Hematopoietic multipotent progenitor cell treated with erythropoietin and hydrocortisone succinate and interleukin-3 and kit ligand, for 8 days (in vitro differentiated cells): ENCODE data around the gene NPY4R.
A peak's percentile ranks its signal among the peaks of the same experiment; 100 is the strongest.
"Not testable (repeated sequence)": the region's sequence is repeated elsewhere in the genome, so short reads cannot be mapped to it uniquely, and the experiment has no call there.

ENCODE experiments used
- DNase-seq: peaks from one replicate; pipeline ENCODE4 v3.0.0-alpha.2; 2015

Gene NPY4R

DNA sequence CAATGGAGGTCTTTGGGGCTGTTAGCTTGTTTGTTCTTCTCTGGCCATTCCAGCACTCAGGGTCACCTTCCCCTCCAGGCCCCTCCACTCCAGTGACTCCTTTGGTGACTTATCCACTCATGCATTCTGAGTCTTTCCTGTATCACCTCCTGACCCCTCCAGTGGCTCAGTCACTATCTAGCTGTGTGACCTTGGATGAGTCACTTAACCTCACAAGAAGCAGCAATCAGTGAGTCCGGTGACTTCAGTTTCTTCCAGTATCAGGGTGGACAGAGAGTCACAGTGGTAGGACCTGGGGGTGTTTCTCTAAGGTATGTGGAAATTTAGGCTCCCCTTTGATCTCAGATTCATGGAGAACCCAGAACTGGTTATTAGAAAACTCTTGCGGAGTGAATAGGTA is 9.8 kb downstream of the NPY4R start:
- DNase-seq: not testable (repeated sequence)

DNA sequence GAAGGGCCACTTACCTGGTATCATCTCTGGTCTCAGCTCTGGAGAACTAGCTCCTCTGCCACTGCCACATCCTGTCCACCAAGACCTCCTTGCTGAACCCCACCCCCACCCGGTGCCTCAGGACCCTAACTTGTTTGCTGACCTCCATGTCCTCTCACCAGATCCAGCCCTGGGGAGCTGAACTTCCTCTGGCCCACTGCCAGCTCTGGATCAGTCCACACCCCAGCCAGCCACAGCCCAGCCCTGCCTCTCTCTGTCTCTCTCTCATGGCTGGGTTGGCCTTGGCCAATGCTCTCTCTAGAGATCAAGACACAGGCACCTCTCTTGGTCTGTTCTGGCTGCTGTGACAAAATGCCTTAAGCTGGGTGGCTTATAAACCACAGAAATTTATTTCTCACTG is 14.4 kb downstream of the NPY4R start:
- DNase-seq: not testable (repeated sequence)

DNA sequence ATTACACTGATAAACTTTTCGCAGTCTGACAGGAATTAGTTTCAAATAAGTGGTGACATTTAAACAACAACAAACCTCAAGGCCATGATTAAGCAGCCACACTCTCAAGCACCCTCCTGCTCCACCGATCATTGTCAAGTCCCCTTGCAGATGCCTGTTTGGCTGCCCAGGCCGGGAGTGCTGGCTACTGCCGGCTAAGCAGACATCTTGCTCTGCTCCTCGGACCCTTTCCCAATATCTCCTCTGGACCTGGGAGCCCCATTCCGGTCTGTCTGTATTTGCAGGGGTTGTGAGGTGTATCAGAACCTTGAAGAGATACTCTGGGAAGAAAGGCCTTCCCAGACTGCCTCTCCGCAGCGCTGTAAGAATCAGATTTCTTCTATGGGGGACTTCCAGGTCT is 14.9 kb downstream of the NPY4R start:
- not testable (repeated sequence) for DNase-seq

DNA sequence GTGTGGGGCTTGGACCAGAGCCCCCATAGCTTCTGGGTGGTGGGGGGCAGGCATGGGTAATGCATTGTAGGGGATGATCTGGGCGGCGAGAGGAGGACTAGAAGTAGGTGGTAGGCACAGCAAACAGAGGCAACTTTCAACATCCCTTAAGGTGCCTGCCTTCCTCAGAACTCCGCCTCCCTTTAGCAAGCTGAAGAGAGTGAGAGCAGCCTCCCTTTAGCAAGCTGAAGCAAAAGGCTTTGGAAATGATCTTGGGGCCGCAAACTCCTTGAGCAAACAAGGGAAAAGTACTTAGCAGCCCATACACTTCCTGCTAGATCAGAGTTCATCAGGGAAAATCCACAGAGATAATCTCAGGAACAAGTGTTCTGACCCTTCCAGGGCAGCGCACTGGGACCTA is 18.3 kb downstream of the NPY4R start:
- DNase-seq: not testable (repeated sequence)

DNA sequence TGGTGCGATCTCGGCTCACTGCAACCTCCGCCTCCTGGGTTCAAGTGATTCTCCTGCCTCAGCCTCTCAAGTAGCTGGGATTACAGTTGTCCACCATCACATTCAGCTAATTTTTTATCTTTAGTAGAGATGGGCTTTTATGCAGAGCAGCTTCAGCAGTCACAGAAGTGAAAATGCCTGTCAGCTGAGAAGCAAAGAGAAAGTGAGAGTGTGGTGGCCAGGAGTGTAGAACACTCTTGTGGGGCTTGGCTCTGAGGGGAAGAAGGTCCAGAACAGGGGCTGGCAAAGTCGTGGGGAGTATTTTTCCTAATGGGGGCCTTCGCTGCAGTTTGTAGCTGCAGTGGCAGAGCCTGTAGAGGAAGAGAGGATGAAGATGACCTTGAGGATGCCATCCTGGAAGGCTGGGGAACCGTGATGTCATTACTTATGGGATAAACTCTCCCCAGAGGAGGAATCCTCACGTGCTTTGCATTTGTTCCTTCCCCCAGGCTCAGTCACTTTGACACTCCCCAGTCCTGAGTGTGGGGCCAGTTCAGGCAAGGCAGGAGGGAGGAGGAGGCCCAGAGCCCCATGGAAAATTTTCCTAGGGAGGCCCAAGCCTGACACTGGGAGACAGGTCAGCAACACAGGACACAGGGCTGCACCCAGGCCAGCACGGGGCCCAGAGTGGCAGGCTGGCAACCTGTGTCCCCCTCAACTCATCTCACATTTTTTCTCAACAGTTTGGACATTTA is 20.2 kb downstream of the NPY4R start:
- DNase-seq: not testable (repeated sequence)

DNA sequence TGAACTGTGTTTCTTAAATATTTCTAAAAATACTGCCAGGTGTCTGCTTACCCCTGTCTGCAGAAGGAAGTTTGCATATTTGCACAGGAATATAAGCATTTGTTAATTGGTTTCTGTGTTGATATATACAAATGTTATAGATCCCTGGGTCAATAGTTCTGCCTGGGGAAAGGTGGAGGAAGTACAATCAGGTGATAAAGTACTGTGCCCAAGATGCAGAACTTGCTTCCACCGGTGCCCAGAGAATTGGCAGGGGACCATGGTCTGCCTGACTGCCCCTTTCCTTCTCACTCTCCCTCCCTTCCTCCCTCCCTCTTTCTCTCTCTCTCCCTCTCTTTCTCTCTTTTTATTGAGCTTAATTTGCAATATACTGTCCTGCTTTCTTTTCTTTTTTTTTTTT is 22.3 kb downstream of the NPY4R start:
- DNase-seq: not testable (repeated sequence)

DNA sequence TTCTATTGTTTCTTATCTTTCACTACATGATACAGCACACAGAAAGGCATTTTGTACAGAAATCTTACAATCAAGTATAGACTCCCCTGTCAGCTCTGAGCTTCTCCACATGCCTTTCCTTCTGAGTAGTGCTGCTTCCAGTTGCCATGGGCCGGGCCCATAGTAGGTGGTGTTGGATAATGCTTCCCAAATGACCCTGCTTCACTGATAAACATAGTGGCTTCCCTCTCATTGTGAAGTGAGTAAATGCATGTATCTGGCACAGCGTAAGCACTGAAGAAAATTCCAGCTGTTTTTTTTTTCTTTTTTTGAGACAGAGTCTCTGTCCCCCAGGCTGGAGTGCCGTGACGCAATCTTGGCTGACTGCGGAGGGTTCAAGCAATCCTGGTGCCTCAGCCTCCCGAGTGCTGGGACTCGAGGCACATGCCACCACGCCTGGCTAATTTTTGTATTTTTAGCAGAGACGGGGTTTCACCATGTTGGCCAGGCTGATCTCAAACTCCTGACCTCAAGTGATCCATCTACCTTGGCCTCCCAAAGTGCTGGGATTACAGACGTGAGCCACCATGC is 23.0 kb downstream of the NPY4R start:
- peak; percentile 6 for DNase-seq

DNA sequence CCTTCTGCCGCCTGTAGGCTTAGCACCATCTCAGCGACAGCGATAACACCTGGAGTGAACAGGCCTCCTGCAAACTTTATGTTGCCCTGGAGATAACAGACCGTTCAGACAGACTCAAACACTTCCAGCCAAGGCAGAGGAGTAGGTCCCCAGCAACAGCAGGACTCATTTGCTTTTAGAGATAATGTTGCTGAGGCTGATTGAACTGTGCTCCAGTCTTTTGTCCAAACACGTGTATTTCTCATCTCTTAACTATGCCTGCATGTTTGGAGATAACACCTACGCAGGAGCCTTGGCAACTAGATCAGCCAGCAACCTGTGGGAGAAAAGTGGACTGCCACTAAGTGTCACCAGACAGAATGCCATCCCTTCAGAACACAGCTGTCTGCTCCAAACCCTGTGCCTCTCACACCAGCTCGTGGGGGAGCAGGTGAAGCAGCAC is 23.9 kb downstream of the NPY4R start:
- peak; percentile 87 for DNase-seq

DNA sequence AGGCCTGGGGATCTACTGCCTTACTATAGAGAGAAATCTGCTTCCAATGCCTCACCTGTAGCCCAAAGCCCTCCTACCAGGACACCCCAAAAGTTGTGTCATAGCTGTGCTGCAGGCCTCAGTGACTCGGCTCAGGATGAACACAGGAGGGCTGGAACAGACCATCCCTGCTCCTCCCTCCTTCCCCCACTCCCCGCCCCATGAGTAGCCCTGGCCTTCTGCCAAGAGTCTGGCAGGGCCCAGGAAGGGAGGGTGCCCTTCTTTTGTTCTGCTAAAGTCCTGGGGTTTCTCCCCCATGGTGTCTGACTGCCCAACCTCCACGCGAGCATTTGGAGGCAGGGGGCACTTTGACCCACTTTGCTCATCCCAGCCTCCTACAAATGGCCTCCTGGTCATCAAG is 24.8 kb downstream of the NPY4R start:
- DNase-seq: not testable (repeated sequence)

DNA sequence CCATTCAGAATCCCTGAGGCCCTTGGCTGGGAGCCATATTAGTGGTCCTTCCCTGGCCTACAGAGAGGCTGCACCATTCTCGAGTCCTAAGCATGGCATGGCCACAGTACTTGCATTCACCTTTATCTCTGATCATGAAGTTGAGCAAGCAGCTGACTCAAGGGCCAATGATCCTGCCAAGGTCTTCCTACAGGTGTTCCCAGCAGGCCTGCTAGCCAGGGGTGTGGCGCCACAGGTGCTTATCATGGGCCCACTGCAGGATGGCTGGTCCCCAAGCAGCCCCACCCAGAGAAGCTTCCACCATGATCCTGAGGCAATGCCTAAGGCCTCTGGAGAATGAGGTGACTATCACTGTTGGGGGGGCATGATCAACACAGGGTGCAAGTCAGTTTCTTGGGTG is 42.2 kb downstream of the NPY4R start:
- not testable (repeated sequence) for DNase-seq

DNA sequence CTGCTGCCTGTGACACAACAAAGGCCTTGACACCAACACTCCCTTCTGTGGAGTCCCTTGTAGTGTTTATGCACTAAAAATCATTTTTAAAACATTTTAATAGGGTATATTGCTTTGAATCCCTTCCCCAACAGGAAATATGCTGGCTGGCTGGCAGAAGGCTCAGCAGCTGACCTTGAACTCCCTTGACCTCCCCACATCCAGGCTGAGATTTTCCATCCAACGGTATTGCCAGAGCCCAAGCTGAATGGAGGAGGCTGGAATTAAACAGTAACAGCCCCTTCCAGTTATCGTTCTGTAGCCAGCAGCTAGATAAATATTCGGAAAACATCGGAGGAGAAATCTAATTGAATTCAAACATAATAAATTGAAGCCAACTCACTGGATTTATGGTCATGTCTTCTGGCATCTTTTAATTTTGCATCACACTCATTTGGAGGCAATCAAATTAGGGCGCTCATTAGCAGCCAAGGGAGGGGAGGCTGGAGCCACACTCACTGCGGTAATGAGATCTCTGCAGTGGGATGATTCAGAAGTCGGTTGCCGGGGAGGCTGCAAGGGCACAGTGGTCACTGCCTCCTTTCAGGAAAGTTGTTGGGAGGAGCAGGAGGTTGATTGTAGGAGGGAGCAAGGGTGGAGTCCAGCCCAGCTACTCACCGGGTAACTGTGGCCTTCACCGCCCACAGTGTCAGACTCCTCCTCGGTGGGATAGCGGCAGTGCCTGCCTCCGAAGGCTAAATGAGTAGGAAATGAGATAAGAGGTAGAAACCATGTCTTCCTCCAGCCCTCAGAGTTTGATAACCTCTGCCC is 46.0 kb downstream of the NPY4R start:
- not testable (repeated sequence) for DNase-seq

DNA sequence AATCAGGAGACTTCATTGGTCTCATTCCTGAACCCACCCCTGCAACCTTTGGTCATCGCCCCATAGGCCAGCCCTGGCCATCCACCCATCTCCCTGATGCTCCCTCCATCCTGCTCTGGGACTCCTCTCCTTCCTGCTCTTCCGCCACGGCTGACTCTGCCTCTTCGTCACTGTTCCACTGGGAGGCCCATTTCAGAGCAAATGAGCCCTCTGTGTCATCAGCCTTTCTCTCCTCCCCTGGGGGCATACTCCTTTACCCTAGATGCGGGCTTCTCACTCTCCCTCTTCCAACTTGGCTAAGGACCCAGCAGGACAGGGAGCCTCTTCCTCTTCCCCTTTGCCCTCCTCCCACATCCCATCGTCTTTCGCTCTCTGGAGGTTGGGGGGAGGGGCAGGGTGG is 47.5 kb downstream of the NPY4R start:
- not testable (repeated sequence) for DNase-seq

DNA sequence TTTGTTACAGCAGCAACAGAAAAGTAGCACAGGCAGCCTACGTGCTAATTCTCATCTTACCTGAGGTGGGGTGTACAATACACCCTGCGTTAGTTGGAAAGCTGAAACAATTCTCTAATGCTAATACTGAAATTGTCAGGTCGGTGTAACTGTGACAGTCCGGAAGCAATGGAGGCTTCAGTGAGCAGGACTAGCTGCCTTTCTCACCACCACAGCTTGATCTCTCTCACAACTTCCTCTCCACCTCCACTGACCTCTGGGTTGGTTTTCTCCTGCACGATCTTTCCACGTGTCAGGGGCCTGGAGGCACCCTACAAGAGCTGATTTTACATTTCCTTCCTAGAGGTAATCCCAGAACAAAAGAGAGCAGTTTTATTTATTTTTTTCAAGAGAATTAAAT is 50.5 kb downstream of the NPY4R start:
- DNase-seq: not testable (repeated sequence)

DNA sequence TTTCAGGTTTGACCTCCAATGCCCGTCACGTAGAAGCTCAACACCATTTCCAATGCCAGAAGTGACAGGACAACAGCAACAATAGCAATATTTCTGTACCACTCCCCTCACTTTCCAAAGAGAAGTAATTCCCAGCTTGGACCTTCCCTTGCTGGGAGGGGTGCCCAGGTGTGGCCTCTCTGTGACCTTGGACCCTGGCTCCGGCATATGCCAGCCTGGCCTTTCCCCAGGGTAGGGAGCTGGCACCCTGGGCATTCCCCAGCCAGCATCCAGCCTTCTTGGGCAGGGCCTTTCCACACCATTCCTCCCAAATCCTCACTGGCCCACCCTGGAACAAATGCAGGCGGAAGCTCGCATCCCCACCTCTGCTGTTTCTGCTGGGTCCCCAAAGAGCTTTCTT is 53.1 kb downstream of the NPY4R start:
- DNase-seq: not testable (repeated sequence)

DNA sequence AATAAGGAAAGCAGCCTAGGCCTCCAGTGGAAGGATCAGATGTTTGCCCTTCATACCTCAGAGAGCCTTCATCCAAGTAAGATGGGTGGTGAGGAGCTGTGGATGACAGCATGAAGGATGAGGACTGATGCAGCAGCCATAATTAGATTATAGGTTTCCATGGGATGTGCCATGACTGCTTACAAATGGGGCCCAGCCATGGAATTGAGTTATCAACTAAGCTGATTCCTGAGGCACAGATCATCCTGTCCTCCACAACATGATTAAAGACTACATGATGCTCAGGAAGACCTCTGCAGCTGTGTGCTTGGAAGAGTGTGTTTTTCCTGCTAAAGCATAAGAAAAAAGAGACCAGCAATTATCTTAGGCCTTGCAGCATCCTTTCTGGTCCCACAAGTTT is 54.6 kb downstream of the NPY4R start:
- DNase-seq: not testable (repeated sequence)
